SK-N-SH (cell line): ENCODE measurements around the gene IL1R1. TPM values are rescaled to one million over a fixed set of nuclear protein-coding genes. Genes with fewer than 3 reads are reported as not detected.

Experiments
- CTCF ChIA-PET: fragments of 300-600, 350-600 bp; formaldehyde crosslinking; extraction: SDS; loops from one replicate; lab custom pipeline; 2021; lab: Yijun Ruan, JAX
- POLR2A ChIA-PET: fragments of 350-600 bp; sonication (Branson Sonifier 250); formaldehyde crosslinking; extraction: SDS; loops from one replicate; lab custom pipeline; 2020; ENCODE audit warnings: antibody characterized with exemption, inconsistent platforms; lab: Yijun Ruan, JAX
- DNase-seq: peaks from one replicate; pipeline ENCODE4 v3.0.0; 2012
- H2AFZ ChIP-seq: fragments of 200-600 bp; sonication (generic); 2 replicates; pipeline ENCODE4 v1.8.1; 2016; ENCODE audit warnings: antibody characterized with exemption, mild to moderate bottlenecking, low read depth
- H3F3A ChIP-seq: fragments of 200-600 bp; sonication (generic); replicated peaks from 2 replicates; pipeline ENCODE3; 2016; ENCODE audit warnings: antibody characterized with exemption, mild to moderate bottlenecking; ENCODE audit not compliant: insufficient read depth
- H3K27ac ChIP-seq, 2 experiments: fragments of 200-500 bp in 1 of 2; fragments of 200-600 bp in 1 of 2; sonication (Bioruptor generic) in 1 of 2; sonication (generic), shearing (Covaris generic) in 1 of 2; 2 replicates each; pipeline versions ENCODE4 v1.5.1 to v1.6.1; 2014 to 2016; ENCODE audit warnings: low read depth in 2 of 2, inconsistent platforms in 1 of 2, low read length in 1 of 2, mild to moderate bottlenecking in 1 of 2, mixed read lengths in 1 of 2
- H3K27me3 ChIP-seq: fragments of 200-600 bp; sonication (generic), shearing (Covaris generic); 2 replicates; pipeline ENCODE4 v1.6.1; 2016; ENCODE audit warnings: mixed run types; ENCODE audit not compliant: insufficient read depth
- H3K36me3 ChIP-seq, 2 experiments: fragments of 200-500 bp in 1 of 2; fragments of 200-600 bp in 1 of 2; sonication (Bioruptor generic) in 1 of 2; sonication (generic) in 1 of 2; replicated peaks in 1 of 2; 2 replicates each; pipeline versions ENCODE3 to v1.5.1; 2014 to 2016; ENCODE audit warnings: low read length in 1 of 2, mild to moderate bottlenecking in 1 of 2; ENCODE audit not compliant: insufficient read depth in 2 of 2, control insufficient read depth in 1 of 2
- H3K4me1 ChIP-seq, 2 experiments: fragments of 200-500 bp in 1 of 2; fragments of 200-600 bp in 1 of 2; sonication (Bioruptor generic) in 1 of 2; sonication (generic), shearing (Covaris generic) in 1 of 2; 2 replicates each; pipeline versions ENCODE4 v1.5.1 to v1.6.1; 2014 to 2016; ENCODE audit warnings: low read depth in 1 of 2, low read length in 1 of 2, mixed run types in 1 of 2; ENCODE audit not compliant: insufficient read depth in 2 of 2, control insufficient read depth in 1 of 2
- H3K4me2 ChIP-seq: fragments of 200-600 bp; sonication (generic), shearing (Covaris generic); 2 replicates; pipeline ENCODE4 v1.6.1; 2017; ENCODE audit warnings: mixed run types
- H3K4me3 ChIP-seq, 2 experiments: fragments of 200-500 bp in 1 of 2; fragments of 200-600 bp in 1 of 2; sonication (Bioruptor generic) in 1 of 2; sonication (generic), shearing (Covaris generic) in 1 of 2; 2 replicates each; pipeline versions ENCODE4 v1.5.1 to v1.8.1; 2014 to 2016; ENCODE audit warnings: low read depth in 2 of 2, inconsistent platforms in 1 of 2, low read length in 1 of 2, mild to moderate bottlenecking in 1 of 2, mixed read lengths in 1 of 2, moderate library complexity in 1 of 2
- H3K79me2 ChIP-seq: fragments of 200-600 bp; sonication (generic); 2 replicates; pipeline ENCODE4 v1.8.1; 2017; ENCODE audit warnings: mild to moderate bottlenecking; ENCODE audit not compliant: insufficient read depth
- H3K9ac ChIP-seq: fragments of 200-600 bp; sonication (generic); 2 replicates; pipeline ENCODE4 v1.6.1; 2017; ENCODE audit warnings: mixed run types
- H3K9me2 ChIP-seq: fragments of 200-600 bp; sonication (generic); 2 replicates; pipeline ENCODE4 v1.6.1; 2017; ENCODE audit warnings: mixed run types
- H3K9me3 ChIP-seq: fragments of 200-600 bp; sonication (generic); 2 replicates; pipeline ENCODE4 v1.6.1; 2017; ENCODE audit warnings: mixed run types, mild to moderate bottlenecking, moderate library complexity
- H4K20me1 ChIP-seq: fragments of 200-600 bp; sonication (generic); 2 replicates; pipeline ENCODE4 v1.6.1; 2017; ENCODE audit warnings: mild to moderate bottlenecking, mixed run types; ENCODE audit not compliant: insufficient read depth
- CHD2 ChIP-seq: fragments of 150-350 bp; IDR thresholded peaks from 2 replicates; pipeline ENCODE4 v1.6.1; 2018; ENCODE audit warnings: low read length; ENCODE audit not compliant: partially characterized antibody
- EP300 ChIP-seq, 2 experiments: IDR thresholded peaks; 2 replicates each; pipeline versions ENCODE4 v1.4.0 to v1.6.1; 2012; ENCODE audit warnings: borderline replicate concordance in 1 of 2, low read depth in 1 of 2, low read length in 1 of 2
- EZH2phosphoT487 ChIP-seq: fragments of 200-600 bp; sonication (generic); IDR thresholded peaks from 2 replicates; pipeline ENCODE4 v1.6.1; 2017; ENCODE audit warnings: low read depth, mixed run types, mild to moderate bottlenecking, antibody characterized with exemption, moderate library complexity, borderline replicate concordance
- FOSL2 ChIP-seq: IDR thresholded peaks from 2 replicates; pipeline ENCODE4 v1.4.0; 2012; ENCODE audit warnings: low read depth, mild to moderate bottlenecking, moderate library complexity, borderline replicate concordance
- FOXJ3 ChIP-seq: sonication (generic); formaldehyde crosslinking; IDR thresholded peaks from 2 replicates; pipeline ENCODE4 v1.5.1; 2020; ENCODE audit warnings: mild to moderate bottlenecking, missing genetic modification reagents
- GABPA ChIP-seq: IDR thresholded peaks from 2 replicates; pipeline ENCODE4 v1.4.0; 2012; ENCODE audit warnings: low read depth, mild to moderate bottlenecking
- GATA2 ChIP-seq: sonication (generic); formaldehyde crosslinking; IDR thresholded peaks from 2 replicates; pipeline ENCODE4 v1.5.0; 2020; ENCODE audit warnings: mild to moderate bottlenecking, missing genetic modification reagents
- IRF3 ChIP-seq: fragments of 150-350 bp; IDR thresholded peaks from 2 replicates; pipeline ENCODE4 v1.6.1; 2016; ENCODE audit warnings: mild to moderate bottlenecking, low read depth, low read length
- MEF2A ChIP-seq: IDR thresholded peaks from 2 replicates; pipeline ENCODE4 v1.4.0; 2012; ENCODE audit warnings: low read depth, borderline replicate concordance
- MXI1 ChIP-seq: IDR thresholded peaks from 2 replicates; pipeline ENCODE4 v1.6.1; 2012; ENCODE audit warnings: mild to moderate bottlenecking, low read depth, low read length, improper control_type of control experiment
- PBX3 ChIP-seq: IDR thresholded peaks from 2 replicates; pipeline ENCODE4; 2012
- POLR2AphosphoS5 ChIP-seq: IDR thresholded peaks from 2 replicates; pipeline ENCODE4 v1.6.1; 2012; ENCODE audit warnings: low read depth, low read length
- RAD21 ChIP-seq: IDR thresholded peaks from 2 replicates; pipeline ENCODE4 v1.6.1; 2012; ENCODE audit warnings: mild to moderate bottlenecking, low read length
- RCOR1 ChIP-seq: fragments of 150-350 bp; IDR thresholded peaks from 2 replicates; pipeline ENCODE4 v1.6.1; 2017; ENCODE audit warnings: antibody characterized with exemption, low read length
- RXRA ChIP-seq: IDR thresholded peaks from 2 replicates; pipeline ENCODE4 v1.4.0; 2012; ENCODE audit warnings: low read depth, mild to moderate bottlenecking, borderline replicate concordance
- SMC3 ChIP-seq: IDR thresholded peaks from 2 replicates; pipeline ENCODE4 v1.6.1; 2012; ENCODE audit warnings: low read depth, low read length, improper control_type of control experiment
- WGBS: methylation state at CpG from one replicate; pipeline ENCODE4 v1.1.6; 2017; ENCODE audit warnings: low lambda C conversion rate; 5-methylcytosine and 5-hydroxymethylcytosine counted together
- polyA plus RNA-seq, 3 experiments: library from polyadenylated mRNA; depleted of rRNA; stranded (reverse); fragments of >200 nt; gene quantifications; 2 replicates each; pipeline ENCODE4 v1.2.3, GENCODE V29; 2012
- TF ChIP-seq, protein P1 (sequence below): fragments of 200-600 bp; sonication (generic); IDR thresholded peaks from 2 replicates; pipeline ENCODE4 v1.6.1; 2017; ENCODE audit warnings: antibody characterized with exemption, mild to moderate bottlenecking, moderate library complexity
- TF ChIP-seq, protein P2 (sequence below): IDR thresholded peaks from 2 replicates; pipeline ENCODE4 v1.4.0; 2012; ENCODE audit warnings: low read depth, borderline replicate concordance

IL1R1 gene
- polyA plus RNA-seq, 1 of the 3 experiments (the other 2 are of a cell fraction) = 13.3 TPM

GRCh38 chr2:102139851-102140250 is 2.7 kb upstream of the IL1R1 start:
- H3K4me2 ChIP-seq = no peak overlapping the region
- H3K27ac ChIP-seq = no peak overlapping the region
- ChIA-PET POLR2A (no interaction called here), CTCF (no interaction called here)
- no peaks in the 10 kb centered on the region for H3K9me2 ChIP-seq
- no peaks in the 10 kb centered on the region; the same call in 1 of the 2 replicates for H3K79me2 ChIP-seq
- H2AFZ ChIP-seq = no peak overlapping the region
- peaks cover 0 to 7% of the 10 kb centered on the region in 2 experiments for H3K36me3 ChIP-seq
- no peaks in the 10 kb centered on the region for H3F3A ChIP-seq
- 12% methylated on average over 1 of the region's 1 CpG for WGBS
- DNase-seq = no peak
- H3K4me1 ChIP-seq = peaks cover 0 to 15% of the 10 kb centered on the region in 2 experiments; a peak in 2 of 4 replicates
- H4K20me1 ChIP-seq = no peaks in the 10 kb centered on the region
- H3K4me3 ChIP-seq = no peak overlapping the region
- TF ChIP-seq FOXJ3 (CRISPR knock-in tag) (no peak), RCOR1 (no peak), PBX3 (no peak), POLR2AphosphoS5 (no peak), SMC3 (no peak), RXRA (no peak), GABPA (no peak), MEF2A (no peak), CHD2 (no peak), RAD21 (no peak), GATA2 (CRISPR knock-in tag) (no peak), IRF3 (no peak), EZH2phosphoT487 (no peak), EP300 (IDR thresholded peaks at IDR 0.05; ENCODE audit: borderline replicate concordance in 1 of 2, low read depth in 1 of 2, low read length in 1 of 2) (no peak), MXI1 (no peak), FOSL2 (no peak)
- TF ChIP-seq, protein P1, sequence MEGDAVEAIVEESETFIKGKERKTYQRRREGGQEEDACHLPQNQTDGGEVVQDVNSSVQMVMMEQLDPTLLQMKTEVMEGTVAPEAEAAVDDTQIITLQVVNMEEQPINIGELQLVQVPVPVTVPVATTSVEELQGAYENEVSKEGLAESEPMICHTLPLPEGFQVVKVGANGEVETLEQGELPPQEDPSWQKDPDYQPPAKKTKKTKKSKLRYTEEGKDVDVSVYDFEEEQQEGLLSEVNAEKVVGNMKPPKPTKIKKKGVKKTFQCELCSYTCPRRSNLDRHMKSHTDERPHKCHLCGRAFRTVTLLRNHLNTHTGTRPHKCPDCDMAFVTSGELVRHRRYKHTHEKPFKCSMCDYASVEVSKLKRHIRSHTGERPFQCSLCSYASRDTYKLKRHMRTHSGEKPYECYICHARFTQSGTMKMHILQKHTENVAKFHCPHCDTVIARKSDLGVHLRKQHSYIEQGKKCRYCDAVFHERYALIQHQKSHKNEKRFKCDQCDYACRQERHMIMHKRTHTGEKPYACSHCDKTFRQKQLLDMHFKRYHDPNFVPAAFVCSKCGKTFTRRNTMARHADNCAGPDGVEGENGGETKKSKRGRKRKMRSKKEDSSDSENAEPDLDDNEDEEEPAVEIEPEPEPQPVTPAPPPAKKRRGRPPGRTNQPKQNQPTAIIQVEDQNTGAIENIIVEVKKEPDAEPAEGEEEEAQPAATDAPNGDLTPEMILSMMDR = no peak
- TF ChIP-seq, protein P2, sequence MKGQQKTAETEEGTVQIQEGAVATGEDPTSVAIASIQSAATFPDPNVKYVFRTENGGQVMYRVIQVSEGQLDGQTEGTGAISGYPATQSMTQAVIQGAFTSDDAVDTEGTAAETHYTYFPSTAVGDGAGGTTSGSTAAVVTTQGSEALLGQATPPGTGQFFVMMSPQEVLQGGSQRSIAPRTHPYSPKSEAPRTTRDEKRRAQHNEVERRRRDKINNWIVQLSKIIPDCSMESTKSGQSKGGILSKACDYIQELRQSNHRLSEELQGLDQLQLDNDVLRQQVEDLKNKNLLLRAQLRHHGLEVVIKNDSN = no peak
- H3K9me3 ChIP-seq = no peaks in the 10 kb centered on the region
- H3K27me3 ChIP-seq = no peaks in the 10 kb centered on the region
- H3K9ac ChIP-seq = no peak overlapping the region
